ENCODE data around the gene LARGE2. TPM values are rescaled to one million over a fixed set of nuclear protein-coding genes. Genes with fewer than 3 reads are reported as not detected.

LARGE2 gene
- total and polyA plus RNA-seq, 2 experiments from 2014 or later = 89.8 to 107 TPM

DNA sequence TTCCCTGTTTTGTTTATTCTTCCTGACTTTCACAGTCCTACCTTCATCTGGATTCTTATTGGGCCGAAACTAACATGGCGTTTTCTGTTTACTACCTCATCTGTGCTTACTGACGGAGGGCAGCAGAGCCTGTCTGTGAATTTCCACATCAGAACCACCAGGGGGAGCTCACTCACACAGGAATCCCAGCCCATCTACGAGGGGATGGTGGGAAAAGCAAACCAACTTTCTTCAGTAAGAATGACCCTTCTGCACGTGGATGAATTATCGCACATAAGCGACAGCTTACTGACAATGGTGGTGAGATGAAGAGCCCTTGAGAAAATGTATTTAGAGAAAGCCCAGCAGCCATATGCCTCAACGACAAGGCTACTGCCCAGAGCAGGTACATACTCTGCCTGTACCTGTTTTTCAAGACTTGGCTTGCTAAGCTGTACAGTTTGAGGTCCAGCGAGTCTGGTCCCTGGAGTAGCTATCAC lies 42.5 kb downstream of the LARGE2 start:
- no peak overlapping the region for H3K4me2 ChIP-seq
- Mint-ChIP-seq H3K36me3 (ENCODE audit: low read depth) (peaks cover 13% of the 10 kb centered on the region), H3K9me3 (no peaks in the 10 kb centered on the region), H3K4me3 (no peak overlapping the region), H3K27ac (no peak overlapping the region), H3K27me3 (ENCODE audit: insufficient read depth, low read depth, poor library complexity) (no peaks in the 10 kb centered on the region), H3K4me1 (no peaks in the 10 kb centered on the region)
- ATAC-seq (peak; percentile 98), DNase-seq (ENCODE audit: low spot score) (peak; percentile 89)
- no peak overlapping the region for H3K4me3 ChIP-seq
- no peaks in the 10 kb centered on the region for H3K9me2 ChIP-seq (ENCODE audit: insufficient read depth)
- no peak for TF ChIP-seq EZH2phosphoT487 (IDR thresholded peaks at IDR 0.05; ENCODE audit: unreplicated experiment)
- TF ChIP-seq, protein P1, sequence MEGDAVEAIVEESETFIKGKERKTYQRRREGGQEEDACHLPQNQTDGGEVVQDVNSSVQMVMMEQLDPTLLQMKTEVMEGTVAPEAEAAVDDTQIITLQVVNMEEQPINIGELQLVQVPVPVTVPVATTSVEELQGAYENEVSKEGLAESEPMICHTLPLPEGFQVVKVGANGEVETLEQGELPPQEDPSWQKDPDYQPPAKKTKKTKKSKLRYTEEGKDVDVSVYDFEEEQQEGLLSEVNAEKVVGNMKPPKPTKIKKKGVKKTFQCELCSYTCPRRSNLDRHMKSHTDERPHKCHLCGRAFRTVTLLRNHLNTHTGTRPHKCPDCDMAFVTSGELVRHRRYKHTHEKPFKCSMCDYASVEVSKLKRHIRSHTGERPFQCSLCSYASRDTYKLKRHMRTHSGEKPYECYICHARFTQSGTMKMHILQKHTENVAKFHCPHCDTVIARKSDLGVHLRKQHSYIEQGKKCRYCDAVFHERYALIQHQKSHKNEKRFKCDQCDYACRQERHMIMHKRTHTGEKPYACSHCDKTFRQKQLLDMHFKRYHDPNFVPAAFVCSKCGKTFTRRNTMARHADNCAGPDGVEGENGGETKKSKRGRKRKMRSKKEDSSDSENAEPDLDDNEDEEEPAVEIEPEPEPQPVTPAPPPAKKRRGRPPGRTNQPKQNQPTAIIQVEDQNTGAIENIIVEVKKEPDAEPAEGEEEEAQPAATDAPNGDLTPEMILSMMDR (conservative IDR thresholded peaks at IDR 0.05; ENCODE audit: low read depth in 2 of 2) = peak; percentile 97 to 98
- no peak overlapping the region for H2AFZ ChIP-seq
- no peaks in the 10 kb centered on the region for H3K27me3 ChIP-seq (ENCODE audit: insufficient read depth)
- H3K4me1 ChIP-seq (ENCODE audit: insufficient read depth) = no peaks in the 10 kb centered on the region
- H3F3A ChIP-seq (replicated peaks; ENCODE audit: low read depth) = no peaks in the 10 kb centered on the region
- H4K20me1 ChIP-seq (replicated peaks; ENCODE audit: insufficient read depth) = no peaks in the 10 kb centered on the region
- H3K79me2 ChIP-seq (replicated peaks; ENCODE audit: insufficient read depth) = no peaks in the 10 kb centered on the region
- H3K36me3 ChIP-seq (ENCODE audit: insufficient read depth) = no peaks in the 10 kb centered on the region
- 0 out of 2 replicates have a peak overlapping the region, but pooled peaks have one; percentile 29 for H3K27ac ChIP-seq (ENCODE audit: low read depth)

DNA sequence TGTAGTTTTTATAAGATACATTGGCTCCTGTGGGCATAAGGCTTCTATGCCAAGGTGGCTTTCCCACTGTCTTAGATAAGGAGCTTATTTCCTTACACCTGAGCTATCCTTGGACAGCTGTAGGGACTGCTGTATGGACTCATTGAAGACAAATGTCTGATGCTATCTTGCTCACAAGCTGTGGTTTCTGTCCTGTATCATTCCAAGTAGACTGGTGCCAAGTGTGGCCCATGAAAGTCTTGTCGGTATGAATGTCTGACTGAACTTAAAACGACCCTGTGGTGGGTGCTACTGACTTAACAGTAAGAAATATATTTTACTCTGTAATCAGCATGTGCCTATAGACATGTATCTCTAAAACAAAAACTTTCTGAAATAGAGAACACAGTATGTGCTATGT lies 45.0 kb downstream of the LARGE2 start:
- Histone ChIP-seq H3K4me3 (no peak overlapping the region), H3K9me2 (ENCODE audit: insufficient read depth) (no peaks in the 10 kb centered on the region), H3K79me2 (replicated peaks; ENCODE audit: insufficient read depth) (no peaks in the 10 kb centered on the region), H3K27ac (ENCODE audit: low read depth) (no peak overlapping the region), H2AFZ (no peak overlapping the region), H4K20me1 (replicated peaks; ENCODE audit: insufficient read depth) (no peaks in the 10 kb centered on the region), H3K4me1 (ENCODE audit: insufficient read depth) (no peaks in the 10 kb centered on the region), H3K27me3 (ENCODE audit: insufficient read depth) (no peaks in the 10 kb centered on the region), H3K36me3 (ENCODE audit: insufficient read depth) (no peaks in the 10 kb centered on the region), H3F3A (replicated peaks; ENCODE audit: low read depth) (no peaks in the 10 kb centered on the region), H3K4me2 (no peak overlapping the region)
- Mint-ChIP-seq H3K4me3 (no peak overlapping the region), H3K27ac (no peak overlapping the region), H3K36me3 (ENCODE audit: low read depth) (peaks cover 10% of the 10 kb centered on the region), H3K9me3 (no peaks in the 10 kb centered on the region), H3K4me1 (no peaks in the 10 kb centered on the region), H3K27me3 (ENCODE audit: insufficient read depth, low read depth, poor library complexity) (no peaks in the 10 kb centered on the region)
- TF ChIP-seq NANOG (IDR thresholded peaks at IDR 0.05; ENCODE audit: borderline replicate concordance) (no peak), POLR2AphosphoS5 (IDR thresholded peaks at IDR 0.05; ENCODE audit: low read depth) (no peak), CREB1 (CRISPR knock-in tag; IDR thresholded peaks at IDR 0.05; ENCODE audit: low read depth) (no peak)
- TF ChIP-seq, protein P2, sequence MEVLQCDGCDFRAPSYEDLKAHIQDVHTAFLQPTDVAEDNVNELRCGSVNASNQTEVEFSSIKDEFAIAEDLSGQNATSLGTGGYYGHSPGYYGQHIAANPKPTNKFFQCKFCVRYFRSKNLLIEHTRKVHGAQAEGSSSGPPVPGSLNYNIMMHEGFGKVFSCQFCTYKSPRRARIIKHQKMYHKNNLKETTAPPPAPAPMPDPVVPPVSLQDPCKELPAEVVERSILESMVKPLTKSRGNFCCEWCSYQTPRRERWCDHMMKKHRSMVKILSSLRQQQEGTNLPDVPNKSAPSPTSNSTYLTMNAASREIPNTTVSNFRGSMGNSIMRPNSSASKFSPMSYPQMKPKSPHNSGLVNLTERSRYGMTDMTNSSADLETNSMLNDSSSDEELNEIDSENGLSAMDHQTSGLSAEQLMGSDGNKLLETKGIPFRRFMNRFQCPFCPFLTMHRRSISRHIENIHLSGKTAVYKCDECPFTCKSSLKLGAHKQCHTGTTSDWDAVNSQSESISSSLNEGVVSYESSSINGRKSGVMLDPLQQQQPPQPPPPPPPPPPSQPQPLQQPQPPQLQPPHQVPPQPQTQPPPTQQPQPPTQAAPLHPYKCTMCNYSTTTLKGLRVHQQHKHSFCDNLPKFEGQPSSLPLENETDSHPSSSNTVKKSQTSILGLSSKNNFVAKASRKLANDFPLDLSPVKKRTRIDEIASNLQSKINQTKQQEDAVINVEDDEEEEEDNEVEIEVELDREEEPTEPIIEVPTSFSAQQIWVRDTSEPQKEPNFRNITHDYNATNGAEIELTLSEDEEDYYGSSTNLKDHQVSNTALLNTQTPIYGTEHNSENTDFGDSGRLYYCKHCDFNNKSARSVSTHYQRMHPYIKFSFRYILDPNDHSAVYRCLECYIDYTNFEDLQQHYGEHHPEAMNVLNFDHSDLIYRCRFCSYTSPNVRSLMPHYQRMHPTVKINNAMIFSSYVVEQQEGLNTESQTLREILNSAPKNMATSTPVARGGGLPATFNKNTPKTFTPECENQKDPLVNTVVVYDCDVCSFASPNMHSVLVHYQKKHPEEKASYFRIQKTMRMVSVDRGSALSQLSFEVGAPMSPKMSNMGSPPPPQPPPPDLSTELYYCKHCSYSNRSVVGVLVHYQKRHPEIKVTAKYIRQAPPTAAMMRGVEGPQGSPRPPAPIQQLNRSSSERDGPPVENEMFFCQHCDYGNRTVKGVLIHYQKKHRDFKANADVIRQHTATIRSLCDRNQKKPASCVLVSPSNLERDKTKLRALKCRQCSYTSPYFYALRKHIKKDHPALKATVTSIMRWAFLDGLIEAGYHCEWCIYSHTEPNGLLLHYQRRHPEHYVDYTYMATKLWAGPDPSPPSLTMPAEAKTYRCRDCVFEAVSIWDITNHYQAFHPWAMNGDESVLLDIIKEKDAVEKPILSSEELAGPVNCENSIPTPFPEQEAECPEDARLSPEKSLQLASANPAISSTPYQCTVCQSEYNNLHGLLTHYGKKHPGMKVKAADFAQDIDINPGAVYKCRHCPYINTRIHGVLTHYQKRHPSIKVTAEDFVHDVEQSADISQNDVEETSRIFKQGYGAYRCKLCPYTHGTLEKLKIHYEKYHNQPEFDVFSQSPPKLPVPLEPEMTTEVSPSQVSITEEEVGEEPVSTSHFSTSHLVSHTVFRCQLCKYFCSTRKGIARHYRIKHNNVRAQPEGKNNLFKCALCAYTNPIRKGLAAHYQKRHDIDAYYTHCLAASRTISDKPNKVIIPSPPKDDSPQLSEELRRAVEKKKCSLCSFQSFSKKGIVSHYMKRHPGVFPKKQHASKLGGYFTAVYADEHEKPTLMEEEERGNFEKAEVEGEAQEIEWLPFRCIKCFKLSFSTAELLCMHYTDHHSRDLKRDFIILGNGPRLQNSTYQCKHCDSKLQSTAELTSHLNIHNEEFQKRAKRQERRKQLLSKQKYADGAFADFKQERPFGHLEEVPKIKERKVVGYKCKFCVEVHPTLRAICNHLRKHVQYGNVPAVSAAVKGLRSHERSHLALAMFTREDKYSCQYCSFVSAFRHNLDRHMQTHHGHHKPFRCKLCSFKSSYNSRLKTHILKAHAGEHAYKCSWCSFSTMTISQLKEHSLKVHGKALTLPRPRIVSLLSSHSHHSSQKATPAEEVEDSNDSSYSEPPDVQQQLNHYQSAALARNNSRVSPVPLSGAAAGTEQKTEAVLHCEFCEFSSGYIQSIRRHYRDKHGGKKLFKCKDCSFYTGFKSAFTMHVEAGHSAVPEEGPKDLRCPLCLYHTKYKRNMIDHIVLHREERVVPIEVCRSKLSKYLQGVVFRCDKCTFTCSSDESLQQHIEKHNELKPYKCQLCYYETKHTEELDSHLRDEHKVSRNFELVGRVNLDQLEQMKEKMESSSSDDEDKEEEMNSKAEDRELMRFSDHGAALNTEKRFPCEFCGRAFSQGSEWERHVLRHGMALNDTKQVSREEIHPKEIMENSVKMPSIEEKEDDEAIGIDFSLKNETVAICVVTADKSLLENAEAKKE (CRISPR knock-in tag; IDR thresholded peaks at IDR 0.05) = no peak
- TF ChIP-seq, protein P3, sequence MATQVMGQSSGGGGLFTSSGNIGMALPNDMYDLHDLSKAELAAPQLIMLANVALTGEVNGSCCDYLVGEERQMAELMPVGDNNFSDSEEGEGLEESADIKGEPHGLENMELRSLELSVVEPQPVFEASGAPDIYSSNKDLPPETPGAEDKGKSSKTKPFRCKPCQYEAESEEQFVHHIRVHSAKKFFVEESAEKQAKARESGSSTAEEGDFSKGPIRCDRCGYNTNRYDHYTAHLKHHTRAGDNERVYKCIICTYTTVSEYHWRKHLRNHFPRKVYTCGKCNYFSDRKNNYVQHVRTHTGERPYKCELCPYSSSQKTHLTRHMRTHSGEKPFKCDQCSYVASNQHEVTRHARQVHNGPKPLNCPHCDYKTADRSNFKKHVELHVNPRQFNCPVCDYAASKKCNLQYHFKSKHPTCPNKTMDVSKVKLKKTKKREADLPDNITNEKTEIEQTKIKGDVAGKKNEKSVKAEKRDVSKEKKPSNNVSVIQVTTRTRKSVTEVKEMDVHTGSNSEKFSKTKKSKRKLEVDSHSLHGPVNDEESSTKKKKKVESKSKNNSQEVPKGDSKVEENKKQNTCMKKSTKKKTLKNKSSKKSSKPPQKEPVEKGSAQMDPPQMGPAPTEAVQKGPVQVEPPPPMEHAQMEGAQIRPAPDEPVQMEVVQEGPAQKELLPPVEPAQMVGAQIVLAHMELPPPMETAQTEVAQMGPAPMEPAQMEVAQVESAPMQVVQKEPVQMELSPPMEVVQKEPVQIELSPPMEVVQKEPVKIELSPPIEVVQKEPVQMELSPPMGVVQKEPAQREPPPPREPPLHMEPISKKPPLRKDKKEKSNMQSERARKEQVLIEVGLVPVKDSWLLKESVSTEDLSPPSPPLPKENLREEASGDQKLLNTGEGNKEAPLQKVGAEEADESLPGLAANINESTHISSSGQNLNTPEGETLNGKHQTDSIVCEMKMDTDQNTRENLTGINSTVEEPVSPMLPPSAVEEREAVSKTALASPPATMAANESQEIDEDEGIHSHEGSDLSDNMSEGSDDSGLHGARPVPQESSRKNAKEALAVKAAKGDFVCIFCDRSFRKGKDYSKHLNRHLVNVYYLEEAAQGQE (IDR thresholded peaks at IDR 0.05; ENCODE audit: unreplicated experiment) = no peak
- ATAC-seq = no peak
- no peak for DNase-seq (ENCODE audit: low spot score)
